ENCODE measurements around the gene TMEM14C. TPM values are rescaled to one million over a fixed set of nuclear protein-coding genes. Genes with fewer than 3 reads are reported as not detected.
A peak's percentile ranks its signal among the peaks of the same experiment; 100 is the strongest.

TMEM14C gene
- 46.4 and 156 TPM in 2 replicates for total RNA-seq (ENCODE audit: low replicate concordance)

- no peak for TF ChIP-seq CTCF (IDR thresholded peaks at IDR 0.05; ENCODE audit: insufficient read depth, low read length)
- peak; percentile 97 for DNase-seq (ENCODE audit: low read depth)
- peak within 1 kb of the TSS; percentile 82 for H3K4me3 ChIP-seq (ENCODE audit: low read depth, low read length)
These were observed at the start of gene TMEM14C for GRCh38 chr6:10722820-10723566. TSS of gene TMEM14C (plus strand) at chr6:10723070. CDS start at chr6:10724614, 1,544 bp downstream.

- no peak for DNase-seq (ENCODE audit: low read depth)
- H3K4me3 ChIP-seq (ENCODE audit: low read depth, low read length), result no peak overlapping the region
- TF ChIP-seq CTCF (IDR thresholded peaks at IDR 0.05; ENCODE audit: insufficient read depth, low read length), result no peak
These were observed 46.5 kb upstream of the TMEM14C start for GRCh38 chr6:10676403-10676802.

- no peak for TF ChIP-seq CTCF (IDR thresholded peaks at IDR 0.05; ENCODE audit: insufficient read depth, low read length)
- no peak overlapping the region for H3K4me3 ChIP-seq (ENCODE audit: low read depth, low read length)
- no peak for DNase-seq (ENCODE audit: low read depth)
These were observed 44.4 kb upstream of the TMEM14C start for GRCh38 chr6:10678456-10678855.

GRCh38 chr6:10681795-10682194 is 41.1 kb upstream of the TMEM14C start:
- DNase-seq (ENCODE audit: low read depth), result no peak
- TF ChIP-seq CTCF (IDR thresholded peaks at IDR 0.05; ENCODE audit: insufficient read depth, low read length), result no peak
- no peak overlapping the region for H3K4me3 ChIP-seq (ENCODE audit: low read depth, low read length)

- no peak for DNase-seq (ENCODE audit: low read depth)
- no peak for TF ChIP-seq CTCF (IDR thresholded peaks at IDR 0.05; ENCODE audit: insufficient read depth, low read length)
- no peak overlapping the region for H3K4me3 ChIP-seq (ENCODE audit: low read depth, low read length)
These were observed 40.4 kb upstream of the TMEM14C start for GRCh38 chr6:10682355-10682988.

GRCh38 chr6:10684618-10685017 is 38.3 kb upstream of the TMEM14C start:
- H3K4me3 ChIP-seq (ENCODE audit: low read depth, low read length), result no peak overlapping the region
- no peak for DNase-seq (ENCODE audit: low read depth)
- TF ChIP-seq CTCF (IDR thresholded peaks at IDR 0.05; ENCODE audit: insufficient read depth, low read length), result no peak
